HG03575 (cell line): ENCODE results near the gene HCFC1.
"Not testable (repeated sequence)": the region's sequence is repeated elsewhere in the genome, so short reads cannot be mapped to it uniquely, and the experiment has no call there.

ENCODE experiments used
- ATAC-seq: cut with Tn5 transposase; IDR thresholded peaks from one replicate; pipeline ENCODE4 v1.9.1; 2021; ENCODE audit not compliant: unreplicated experiment, insufficient number of reproducible peaks, low FRiP score; ENCODE audit errors: extremely low read depth

HCFC1 gene

DNA sequence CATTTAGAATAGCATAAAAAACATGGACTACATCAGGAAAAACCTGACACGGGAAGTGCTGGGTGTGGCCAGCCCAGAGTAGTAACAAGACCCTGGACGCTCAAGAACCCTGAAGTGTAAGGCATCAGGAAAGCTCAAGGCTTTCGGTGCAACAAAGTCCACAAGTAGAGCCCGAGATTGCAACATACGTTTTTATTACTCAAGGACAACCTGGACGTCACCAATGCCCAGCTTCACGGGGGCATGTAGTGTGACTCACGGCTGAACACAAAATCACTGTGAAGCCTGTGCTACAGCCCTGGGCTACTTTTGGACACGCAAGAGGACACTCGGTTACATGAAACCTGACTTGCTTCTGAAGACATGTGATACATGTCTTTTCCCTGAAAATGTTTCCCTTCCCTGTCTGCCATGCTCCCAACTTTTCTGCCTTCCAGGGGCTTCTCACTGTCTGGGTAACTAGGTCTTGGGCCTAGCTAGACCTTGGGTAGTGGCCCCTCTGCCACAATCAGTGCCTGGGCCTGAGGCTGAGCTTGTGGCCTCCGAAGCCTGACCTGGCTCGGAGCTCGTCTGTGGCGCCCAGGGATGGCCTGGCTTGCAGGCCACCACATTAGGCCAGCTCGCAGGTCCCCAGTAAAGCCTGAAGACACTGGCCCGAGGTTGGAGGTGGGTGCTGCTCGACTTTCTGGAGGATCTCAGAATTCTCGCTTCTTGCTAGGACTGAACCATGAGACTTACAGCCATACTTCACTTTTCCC is 38.9 kb upstream of the HCFC1 start:
- no peak for ATAC-seq

- ATAC-seq: no peak
These were observed 36.9 kb upstream of the HCFC1 start for GRCh38 chrX:154008521-154008920.

GRCh38 chrX:154006947-154007346 is 35.3 kb upstream of the HCFC1 start:
- ATAC-seq: no peak

- no peak for ATAC-seq
These were observed 32.7 kb upstream of the HCFC1 start for GRCh38 chrX:154004315-154004714.

- ATAC-seq: no peak
These were observed 30.6 kb upstream of the HCFC1 start for GRCh38 chrX:154002215-154002719.

DNA sequence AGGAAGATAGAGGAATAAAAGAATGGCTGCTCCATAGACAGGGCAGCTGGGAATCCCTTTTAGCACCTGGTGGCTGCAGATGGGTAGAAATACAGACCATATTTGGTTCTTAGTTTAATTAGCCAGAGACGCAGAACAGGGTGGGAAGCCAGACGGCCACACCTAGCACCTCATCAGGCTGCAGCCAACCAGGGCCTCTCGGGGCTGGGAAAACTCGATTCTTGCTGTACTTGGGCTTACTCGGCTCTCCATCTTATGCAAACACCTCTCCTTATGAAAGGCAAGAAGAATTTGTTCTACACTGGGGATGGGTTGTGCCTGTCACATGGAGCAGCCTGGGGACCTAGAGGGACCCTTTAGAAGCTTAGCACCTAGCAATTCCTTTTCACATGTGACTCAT is 28.4 kb upstream of the HCFC1 start:
- ATAC-seq: no peak

GRCh38 chrX:153999359-154000037 is 27.9 kb upstream of the HCFC1 start:
- no peak for ATAC-seq

GRCh38 chrX:153995504-153995903 is 23.9 kb upstream of the HCFC1 start:
- ATAC-seq: no peak

GRCh38 chrX:153994398-153994797 is 22.8 kb upstream of the HCFC1 start:
- ATAC-seq: not testable (repeated sequence)

GRCh38 chrX:153993978-153994377 is 22.4 kb upstream of the HCFC1 start:
- ATAC-seq: no peak

DNA sequence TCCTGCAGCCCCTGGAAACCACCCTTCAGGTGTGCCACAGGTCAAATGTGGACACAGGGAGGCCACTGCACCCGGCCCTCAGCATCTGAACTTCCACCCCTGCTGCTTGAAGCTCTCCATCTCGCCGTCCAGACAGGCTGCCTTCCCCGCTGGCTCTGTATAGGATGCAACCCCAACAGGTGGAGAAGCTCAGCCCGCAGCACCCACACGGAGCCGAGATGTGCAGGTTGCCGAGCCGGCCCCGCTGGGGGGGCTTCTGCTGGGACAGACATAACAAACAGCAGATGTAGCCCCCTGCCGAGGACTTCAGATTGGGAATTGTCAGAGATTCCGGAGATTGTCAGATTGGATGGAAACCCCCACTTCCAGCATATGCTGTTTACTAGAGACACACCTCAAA is 21.5 kb upstream of the HCFC1 start:
- no peak for ATAC-seq

DNA sequence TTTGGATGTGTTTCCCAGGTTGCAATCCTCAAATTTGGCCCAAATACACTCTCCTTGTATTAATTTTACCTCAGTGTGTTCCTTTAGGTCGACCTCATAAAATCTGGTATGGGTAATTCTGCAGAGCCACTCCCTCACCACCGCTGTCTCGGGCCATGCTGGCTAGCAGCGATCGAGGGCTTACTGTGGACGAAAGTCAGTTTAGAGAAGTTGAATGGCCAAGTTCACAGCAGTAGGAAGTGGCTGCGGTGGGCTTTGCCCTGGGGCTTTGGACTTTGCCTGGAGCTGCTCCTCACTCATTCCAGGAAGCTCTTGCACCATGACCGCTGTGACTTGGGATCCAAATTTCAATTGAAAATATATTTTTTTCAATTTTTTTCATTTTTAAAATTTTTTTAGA is 20.6 kb upstream of the HCFC1 start:
- ATAC-seq: no peak

GRCh38 chrX:153991013-153991580 is 19.5 kb upstream of the HCFC1 start:
- ATAC-seq: no peak

- no peak for ATAC-seq
These were observed 18.5 kb upstream of the HCFC1 start for GRCh38 chrX:153989973-153990655.

GRCh38 chrX:153988493-153988892 is 16.9 kb upstream of the HCFC1 start:
- no peak for ATAC-seq

DNA sequence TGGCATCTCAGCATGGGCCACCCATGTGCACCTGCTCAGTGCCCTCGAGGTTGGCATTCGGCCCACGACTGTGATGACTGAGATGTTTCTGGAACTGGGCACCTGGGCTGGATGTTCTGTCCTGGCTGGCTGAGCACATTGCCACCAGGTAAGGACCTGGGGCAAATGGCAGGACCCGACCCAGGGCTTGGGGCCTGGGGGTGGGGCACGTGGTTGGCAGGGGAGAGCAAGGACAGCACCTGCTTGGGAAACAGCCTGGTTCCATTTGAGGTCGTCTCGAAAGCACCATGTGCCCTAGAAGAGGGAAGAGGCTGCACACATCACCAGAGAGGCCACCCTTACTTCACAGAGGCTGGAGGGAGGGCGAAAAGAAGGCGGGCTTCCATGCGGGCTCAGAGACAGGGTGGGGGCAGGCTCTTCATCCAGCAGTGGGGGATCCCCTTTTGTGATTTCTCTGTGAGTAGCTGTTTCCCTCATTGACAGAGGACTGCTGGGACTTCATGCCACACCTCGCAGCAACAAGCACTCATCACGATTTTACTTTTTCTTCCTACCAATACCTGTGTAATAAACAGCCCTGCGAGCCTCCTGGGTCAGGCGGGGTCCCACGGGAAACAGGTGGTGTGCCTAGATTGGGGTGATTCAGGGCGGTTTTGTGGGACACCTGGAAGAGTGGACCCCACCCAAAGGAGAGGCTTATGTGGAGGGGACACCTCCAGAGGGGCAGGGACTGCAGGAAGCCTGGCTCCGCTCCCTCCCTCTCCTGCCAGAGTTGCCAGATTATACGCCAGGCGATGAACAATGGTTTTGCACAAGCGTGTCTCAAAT is 12.9 kb upstream of the HCFC1 start:
- no peak for ATAC-seq

GRCh38 chrX:153983321-153983801 is 11.7 kb upstream of the HCFC1 start:
- ATAC-seq: no peak

DNA sequence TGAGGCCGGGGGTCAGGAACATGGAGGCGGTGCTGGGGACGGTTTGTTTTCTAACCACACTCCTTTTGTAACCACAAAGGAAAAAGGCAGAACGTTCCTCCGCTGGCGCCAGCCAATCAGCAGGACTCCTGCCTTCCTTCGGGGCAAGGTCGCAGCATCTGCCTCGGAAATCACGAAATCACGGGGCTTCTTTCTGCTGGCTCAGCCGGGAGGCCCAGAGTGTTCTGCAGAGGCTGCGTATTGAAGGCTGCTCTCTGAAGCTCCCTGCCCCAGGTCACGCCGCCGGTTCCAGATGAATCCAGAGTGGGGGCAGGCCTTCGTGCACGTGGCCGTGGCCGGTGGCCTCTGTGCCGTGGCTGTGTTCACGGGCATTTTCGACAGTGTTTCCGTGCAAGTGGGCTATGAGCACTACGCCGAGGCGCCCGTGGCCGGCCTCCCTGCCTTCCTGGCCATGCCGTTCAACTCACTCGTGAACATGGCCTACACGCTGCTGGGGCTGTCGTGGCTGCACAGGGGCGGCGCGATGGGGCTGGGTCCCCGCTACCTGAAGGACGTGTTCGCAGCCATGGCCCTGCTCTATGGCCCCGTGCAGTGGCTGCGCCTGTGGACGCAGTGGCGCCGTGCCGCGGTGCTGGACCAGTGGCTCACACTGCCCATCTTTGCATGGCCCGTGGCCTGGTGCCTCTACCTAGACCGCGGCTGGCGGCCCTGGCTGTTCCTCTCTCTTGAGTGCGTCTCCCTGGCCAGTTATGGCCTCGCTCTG is 10.3 kb upstream of the HCFC1 start:
- ATAC-seq: no peak
